ENCODE results near the gene ZNF581.

ZNF581 gene

GRCh38 chr19:55650126-55650557 is 6.7 kb downstream of the ZNF581 start:
- DNase-seq, result no peak

- no peak for DNase-seq
Observed at GRCh38 chr19:55650602-55651230, 7.3 kb downstream of the ZNF581 start.

- no peak for DNase-seq
Observed at GRCh38 chr19:55651236-55651635, 7.8 kb downstream of the ZNF581 start.

- DNase-seq, result no peak
Observed at GRCh38 chr19:55652311-55653128, 9.1 kb downstream of the ZNF581 start.

- DNase-seq, result peak; percentile 98 to 99
Observed at GRCh38 chr19:55653651-55654322, 10.3 kb downstream of the ZNF581 start.

- DNase-seq, result peak; percentile 98 to 99
Observed at GRCh38 chr19:55654323-55654867, 10.9 kb downstream of the ZNF581 start.

- peak; percentile 94 to 98 for DNase-seq
Observed at GRCh38 chr19:55654868-55655647, 11.6 kb downstream of the ZNF581 start, which contains the start of gene U2AF2. Gene U2AF2, plus strand, starts transcription at chr19:55655035. Its CDS starts 70 bp downstream, at chr19:55655105.

GRCh38 chr19:55655648-55656040 is 12.2 kb downstream of the ZNF581 start:
- no peak for DNase-seq

- no peak for DNase-seq
Observed at GRCh38 chr19:55656552-55656951, 13.1 kb downstream of the ZNF581 start.

- DNase-seq, result no peak
Observed at GRCh38 chr19:55656988-55657747, 13.7 kb downstream of the ZNF581 start.

- DNase-seq, result no peak
Observed at GRCh38 chr19:55658846-55659459, 15.5 kb downstream of the ZNF581 start.

- DNase-seq, result no peak
Observed at GRCh38 chr19:55659822-55660221, 16.4 kb downstream of the ZNF581 start.

- no peak for DNase-seq
Observed at GRCh38 chr19:55660404-55660803, 17.0 kb downstream of the ZNF581 start.

GRCh38 chr19:55660991-55661390 is 17.5 kb downstream of the ZNF581 start:
- no peak for DNase-seq

- no peak for DNase-seq
Observed at GRCh38 chr19:55661826-55662225, 18.4 kb downstream of the ZNF581 start.

GRCh38 chr19:55663846-55664536 is 20.5 kb downstream of the ZNF581 start:
- DNase-seq, result no peak

- DNase-seq, result no peak
Observed at GRCh38 chr19:55666343-55667005, 23.0 kb downstream of the ZNF581 start.

- no peak for DNase-seq
Observed at GRCh38 chr19:55667006-55667381, 23.5 kb downstream of the ZNF581 start.

- no peak for DNase-seq
Observed at GRCh38 chr19:55667511-55667910, 24.1 kb downstream of the ZNF581 start.

GRCh38 chr19:55667958-55668357 is 24.5 kb downstream of the ZNF581 start:
- no peak for DNase-seq
